Endothelial cell of umbilical vein (primary cell): ENCODE measurements around the gene GSK3A. TPM values are rescaled to one million over a fixed set of nuclear protein-coding genes. Genes with fewer than 3 reads are reported as not detected.
A peak's percentile ranks its signal among the peaks of the same experiment; 100 is the strongest.

Source experiments
- BruUV-seq: library from RNA; stranded (reverse); fragments of 400-500 nt; replicated peaks from 2 replicates; lab custom pipeline; 2021; lab: Mats Ljungman, UMichigan
- CTCF ChIA-PET: fragments of 300-600, 350-600 bp; sonication (Branson Sonifier 250); formaldehyde crosslinking; loops from one replicate; lab custom pipeline; 2021; ENCODE audit warnings: antibody characterized with exemption, inconsistent platforms; lab: Charles Lee
- POLR2A ChIA-PET: fragments of 300-600, 350-600 bp; sonication (Branson Sonifier 250); formaldehyde crosslinking; loops from one replicate; lab custom pipeline; 2021; ENCODE audit warnings: antibody characterized with exemption, inconsistent platforms; lab: Charles Lee
- DNase-seq: peaks from one replicate; pipeline ENCODE4 v3.0.0-alpha.2; 2011; ENCODE audit warnings: low read depth, low spot score
- FAIRE-seq: peaks from 2 replicates; lab custom pipeline; 2011; peaks lifted over from hg19 to GRCh38; lab: Jason Lieb, UNC
- H2AFZ ChIP-seq: 2 replicates; pipeline ENCODE4 v1.6.0; 2012; ENCODE audit warnings: low read depth, low read length, control low read depth, inconsistent platforms
- H3K27ac ChIP-seq: 2 replicates; pipeline ENCODE4 v1.5.1; 2011; ENCODE audit warnings: low read depth, mild to moderate bottlenecking, control low read depth, low read length, moderate library complexity; ENCODE audit not compliant: insufficient read depth
- H3K27me3 ChIP-seq, 2 experiments: 2 replicates each; pipeline versions ENCODE4 v1.6.0 to v1.6.1; 2011; ENCODE audit warnings: low read length in 2 of 2, mixed read lengths in 1 of 2; ENCODE audit not compliant: control insufficient read depth in 2 of 2, insufficient read depth in 2 of 2
- H3K36me3 ChIP-seq, 2 experiments: 2 replicates in 1 of 2; 3 replicates in 1 of 2; pipeline ENCODE4 v1.5.1; 2011; ENCODE audit warnings: low read length in 2 of 2, mild to moderate bottlenecking in 1 of 2, moderate library complexity in 1 of 2; ENCODE audit not compliant: control insufficient read depth in 2 of 2, insufficient read depth in 2 of 2; ENCODE audit errors: extremely low read depth in 1 of 2
- H3K4me1 ChIP-seq: 3 replicates; pipeline ENCODE4 v1.5.1; 2011; ENCODE audit warnings: mild to moderate bottlenecking, low read length; ENCODE audit not compliant: control insufficient read depth, insufficient read depth; ENCODE audit errors: extremely low read depth
- H3K4me2 ChIP-seq: 2 replicates; pipeline ENCODE4 v1.6.1; 2011; ENCODE audit warnings: low read length, control low read depth, mixed read lengths; ENCODE audit not compliant: insufficient read depth
- H3K4me3 ChIP-seq, 3 experiments: fragments of 200-600 bp in 1 of 3; sonication (generic), shearing (Covaris generic) in 1 of 3; replicated peaks in 1 of 3; 2 replicates each; pipeline ENCODE4 v1.5.1; 2011 to 2016; ENCODE audit warnings: control low read depth in 3 of 3, low read length in 3 of 3, mild to moderate bottlenecking in 2 of 3, inconsistent platforms in 1 of 3, low read depth in 1 of 3, moderate library complexity in 1 of 3; ENCODE audit not compliant: insufficient read depth in 1 of 3
- H3K79me2 ChIP-seq: 2 replicates; pipeline ENCODE4 v1.6.0; 2012; ENCODE audit warnings: low read length, inconsistent platforms; ENCODE audit not compliant: control insufficient read depth, insufficient read depth
- H3K9ac ChIP-seq: replicated peaks from 2 replicates; pipeline ENCODE3; 2011; ENCODE audit warnings: low read length, control low read depth; ENCODE audit not compliant: insufficient read depth; ENCODE audit errors: extremely low read depth
- H3K9me1 ChIP-seq: replicated peaks from 3 replicates; pipeline ENCODE4 v1.6.0; 2011; ENCODE audit warnings: mild to moderate bottlenecking, low read length; ENCODE audit not compliant: control insufficient read depth, insufficient read depth; ENCODE audit errors: extremely low read depth
- H3K9me3 ChIP-seq: replicated peaks from 2 replicates; pipeline ENCODE4 v1.5.1; 2012; ENCODE audit warnings: low read length, inconsistent platforms; ENCODE audit not compliant: control insufficient read depth, insufficient read depth
- H4K20me1 ChIP-seq: replicated peaks from 2 replicates; pipeline ENCODE3; 2011; ENCODE audit warnings: mild to moderate bottlenecking, low read length; ENCODE audit not compliant: control insufficient read depth, insufficient read depth; ENCODE audit errors: extremely low read depth
- CTCF ChIP-seq, 2 donors: IDR thresholded peaks; 1 replicate in 1 of 2; 2 replicates in 1 of 2; pipeline ENCODE4 v1.5.1; 2011; ENCODE audit warnings: low read length in 2 of 2, mild to moderate bottlenecking in 2 of 2, moderate library complexity in 2 of 2, control low read depth in 1 of 2, inconsistent platforms in 1 of 2, low read depth in 1 of 2; ENCODE audit not compliant: insufficient read depth in 1 of 2; ENCODE audit errors: extremely low read depth in 1 of 2
- EZH2 ChIP-seq: IDR thresholded peaks from 2 replicates; pipeline ENCODE4 v1.6.1; 2012; ENCODE audit warnings: borderline replicate concordance, low read depth, mild to moderate bottlenecking, moderate library complexity, low read length, inconsistent platforms; ENCODE audit not compliant: severe bottlenecking
- FOS ChIP-seq: IDR thresholded peaks from 2 replicates; pipeline ENCODE4 v1.6.1; 2011; ENCODE audit warnings: mild to moderate bottlenecking, low read length, moderate library complexity, borderline replicate concordance; ENCODE audit not compliant: insufficient read depth
- GATA2 ChIP-seq: IDR thresholded peaks from 2 replicates; pipeline ENCODE4 v1.7.0; 2011; ENCODE audit warnings: low read depth, mild to moderate bottlenecking, moderate library complexity, mixed read lengths, low read length; ENCODE audit not compliant: insufficient read length, insufficient read depth
- JUN ChIP-seq: IDR thresholded peaks from 2 replicates; pipeline ENCODE4 v1.6.1; 2011; ENCODE audit warnings: borderline replicate concordance, low read depth; ENCODE audit not compliant: insufficient read length, insufficient read depth
- MYC ChIP-seq: IDR thresholded peaks from one replicate; pipeline ENCODE4 v1.6.1; 2011; ENCODE audit warnings: mild to moderate bottlenecking, low read depth, low read length
- POLR2A ChIP-seq: IDR thresholded peaks from 2 replicates; pipeline ENCODE4 v1.6.1; 2012; ENCODE audit warnings: low read depth, mild to moderate bottlenecking, control low read depth, low read length
- POLR2AphosphoS5 ChIP-seq: IDR thresholded peaks from 2 replicates; pipeline ENCODE4 v1.6.1; 2012; ENCODE audit warnings: low read depth, mild to moderate bottlenecking, control low read depth, low read length, moderate library complexity; ENCODE audit not compliant: insufficient read depth
- dilution Hi-C: fragments of 300-500 bp; cut with MboI; formaldehyde crosslinking; loops from one replicate; pipeline ENCODE4 v1.15.0; 2019; ENCODE audit warnings: low sequenced_read_pairs; ENCODE audit not compliant: extremely low pct_ligation_motif_present
- intact Hi-C: fragments of 100-400 bp; cut with micrococcal nuclease; formaldehyde crosslinking; loops from one replicate; pipeline ENCODE4 v1.10.0; 2022
- polyA plus RNA-seq, 4 experiments: library from polyadenylated mRNA; depleted of rRNA in 3 of 4; stranded (reverse) in 3 of 4; unstranded in 1 of 4; fragments of >200 nt; gene quantifications; 2 replicates each; pipeline versions ENCODE4 v1.2.1 to v1.2.3, GENCODE V29; 2011 to 2012; ENCODE audit warnings: missing spikeins in 1 of 4
- total RNA-seq: library from RNA; stranded (reverse); gene quantifications from 2 replicates; pipeline ENCODE4 v1.2.3, GENCODE V29; 2021
- TF ChIP-seq, protein P1 (sequence below): IDR thresholded peaks from 2 replicates; pipeline ENCODE4 v1.6.1; 2011; ENCODE audit not compliant: insufficient read depth, insufficient read length

Gene GSK3A
- total and polyA plus RNA-seq, 2 donors (not counting 3 experiments of a cell fraction or from before 2014, with no cell fraction given) = 49.5 to 73.7 TPM

GRCh38 chr19:42216653-42217519 is 25.5 kb downstream of the GSK3A start:
- Histone ChIP-seq H3K4me1 (peaks cover 24% of the 10 kb centered on the region), H3K4me3 (peak overlapping the region; percentile 64 to 81 (median 71)), H3K9me3 (no peaks in the 10 kb centered on the region), H3K4me2 (peak overlapping the region; percentile 51), H4K20me1 (no peaks in the 10 kb centered on the region), H3K36me3 (peaks cover 0 to 7% of the 10 kb centered on the region in 2 experiments), H2AFZ (peak overlapping the region; percentile 89), H3K9me1 (no peaks in the 10 kb centered on the region), H3K27me3 (no peaks in the 10 kb centered on the region), H3K79me2 (peaks cover 32% of the 10 kb centered on the region), H3K27ac (peak overlapping the region; percentile 90), H3K9ac (peak overlapping the region; percentile 80)
- BruUV-seq = no TSS peak
- dilution Hi-C loops (no loop called here), intact Hi-C loops (loop anchor here (1.0 to 2.0 kb wide), 3 partner anchors 64 to 108 kb away; partner anchors contain the start of genes MEGF8, PAFAH1B3 and PRR19)
- POLR2A ChIA-PET = no interaction called here
- FAIRE-seq = peak; percentile 52
- DNase-seq = peak; percentile 47
- CTCF ChIA-PET = interaction anchor here (0.8 to 2.0 kb wide), 10 partner anchors 9 to 223 kb away, joined by 3 to 9 read pairs (median 3); no protein-coding TSS in a partner anchor
- TF ChIP-seq JUN = no peak
- TF ChIP-seq FOS = no peak
- no peak for TF ChIP-seq GATA2
- TF ChIP-seq, protein P1, sequence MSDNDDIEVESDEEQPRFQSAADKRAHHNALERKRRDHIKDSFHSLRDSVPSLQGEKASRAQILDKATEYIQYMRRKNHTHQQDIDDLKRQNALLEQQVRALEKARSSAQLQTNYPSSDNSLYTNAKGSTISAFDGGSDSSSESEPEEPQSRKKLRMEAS = no peak
- no peak for TF ChIP-seq CTCF (IDR thresholded peaks at IDR 0.05; ENCODE audit: extremely low read depth in 1 of 2, insufficient read depth in 1 of 2, low read depth in 1 of 2, low read length in 2 of 2)
- no peak for TF ChIP-seq MYC
- TF ChIP-seq POLR2AphosphoS5 = no peak
- no peak for TF ChIP-seq EZH2
- no peak for TF ChIP-seq POLR2A
